Measurements from ENCODE around the gene MALSU1. TPM values are rescaled to one million over a fixed set of nuclear protein-coding genes. Genes with fewer than 3 reads are reported as not detected.

Gene MALSU1
- total and polyA plus RNA-seq, 2 of the 13 experiments (the other 11 are each of a cell fraction or from before 2014, with no cell fraction given), result 72.0 to 141 TPM

GRCh38 chr7:23294549-23295400 is 4.4 kb upstream of the MALSU1 start (continued):
- TF ChIP-seq ATF2 (CRISPR knock-in tag; IDR thresholded peaks at IDR 0.05) (peak; percentile 32; the same call in 1 of the 2 replicates), TFE3 (CRISPR knock-in tag; IDR thresholded peaks at IDR 0.05) (no peak), ZNF362 (CRISPR knock-in tag; IDR thresholded peaks at IDR 0.05; ENCODE audit: borderline replicate concordance) (peak; percentile 97), ZSCAN21 (CRISPR knock-in tag; IDR thresholded peaks at IDR 0.05; ENCODE audit: borderline replicate concordance) (0 out of 2 replicates have a peak, but pooled peaks have one; percentile 27), IKZF4 (CRISPR knock-in tag; IDR thresholded peaks at IDR 0.05; ENCODE audit: borderline replicate concordance, low read depth, not compliant biosample characterization) (no peak), RCOR2 (CRISPR knock-in tag; IDR thresholded peaks at IDR 0.05) (peak; percentile 96), KAT7 (CRISPR knock-in tag; IDR thresholded peaks at IDR 0.05; ENCODE audit: borderline replicate concordance) (no peak), RFXANK (CRISPR knock-in tag; IDR thresholded peaks at IDR 0.05) (no peak), ARID5B (CRISPR knock-in tag; IDR thresholded peaks at IDR 0.05) (peak; percentile 49), ATF7-NPFF (CRISPR knock-in tag; IDR thresholded peaks at IDR 0.05; ENCODE audit: low read depth) (no peak), RARA (CRISPR knock-in tag; IDR thresholded peaks at IDR 0.05) (peak; percentile 51), MYPOP (CRISPR knock-in tag; IDR thresholded peaks at IDR 0.05) (peak; percentile 70), GATAD1 (CRISPR knock-in tag; IDR thresholded peaks at IDR 0.05) (peak; percentile 37; the same call in 1 of the 2 replicates), ZNF556 (CRISPR knock-in tag; IDR thresholded peaks at IDR 0.05; ENCODE audit: borderline replicate concordance) (0 out of 2 replicates have a peak, but pooled peaks have one; percentile 78), TFAP4 (IDR thresholded peaks at IDR 0.05; ENCODE audit: borderline replicate concordance, low read depth) (peak; percentile 94)
